Measurements from ENCODE around the gene PTH2R.
"Not testable (repeated sequence)": the region's sequence is repeated elsewhere in the genome, so short reads cannot be mapped to it uniquely, and the experiment has no call there.

The PTH2R gene, protein sequence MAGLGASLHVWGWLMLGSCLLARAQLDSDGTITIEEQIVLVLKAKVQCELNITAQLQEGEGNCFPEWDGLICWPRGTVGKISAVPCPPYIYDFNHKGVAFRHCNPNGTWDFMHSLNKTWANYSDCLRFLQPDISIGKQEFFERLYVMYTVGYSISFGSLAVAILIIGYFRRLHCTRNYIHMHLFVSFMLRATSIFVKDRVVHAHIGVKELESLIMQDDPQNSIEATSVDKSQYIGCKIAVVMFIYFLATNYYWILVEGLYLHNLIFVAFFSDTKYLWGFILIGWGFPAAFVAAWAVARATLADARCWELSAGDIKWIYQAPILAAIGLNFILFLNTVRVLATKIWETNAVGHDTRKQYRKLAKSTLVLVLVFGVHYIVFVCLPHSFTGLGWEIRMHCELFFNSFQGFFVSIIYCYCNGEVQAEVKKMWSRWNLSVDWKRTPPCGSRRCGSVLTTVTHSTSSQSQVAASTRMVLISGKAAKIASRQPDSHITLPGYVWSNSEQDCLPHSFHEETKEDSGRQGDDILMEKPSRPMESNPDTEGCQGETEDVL

GRCh38 chr2:208406474-208407451 is at the start of gene PTH2R:
TSS of gene PTH2R (plus strand) at chr2:208406792. CDS start at chr2:208407044, 252 bp downstream.
- DNase-seq: peak; percentile 55

- no peak for DNase-seq
These were observed 49.6 kb upstream of the PTH2R start for GRCh38 chr2:208356846-208357574.

- DNase-seq: peak; percentile 96
These were observed 47.6 kb upstream of the PTH2R start for GRCh38 chr2:208358758-208359631.

GRCh38 chr2:208359632-208359986 is 47.0 kb upstream of the PTH2R start:
- DNase-seq: peak; percentile 96

DNA sequence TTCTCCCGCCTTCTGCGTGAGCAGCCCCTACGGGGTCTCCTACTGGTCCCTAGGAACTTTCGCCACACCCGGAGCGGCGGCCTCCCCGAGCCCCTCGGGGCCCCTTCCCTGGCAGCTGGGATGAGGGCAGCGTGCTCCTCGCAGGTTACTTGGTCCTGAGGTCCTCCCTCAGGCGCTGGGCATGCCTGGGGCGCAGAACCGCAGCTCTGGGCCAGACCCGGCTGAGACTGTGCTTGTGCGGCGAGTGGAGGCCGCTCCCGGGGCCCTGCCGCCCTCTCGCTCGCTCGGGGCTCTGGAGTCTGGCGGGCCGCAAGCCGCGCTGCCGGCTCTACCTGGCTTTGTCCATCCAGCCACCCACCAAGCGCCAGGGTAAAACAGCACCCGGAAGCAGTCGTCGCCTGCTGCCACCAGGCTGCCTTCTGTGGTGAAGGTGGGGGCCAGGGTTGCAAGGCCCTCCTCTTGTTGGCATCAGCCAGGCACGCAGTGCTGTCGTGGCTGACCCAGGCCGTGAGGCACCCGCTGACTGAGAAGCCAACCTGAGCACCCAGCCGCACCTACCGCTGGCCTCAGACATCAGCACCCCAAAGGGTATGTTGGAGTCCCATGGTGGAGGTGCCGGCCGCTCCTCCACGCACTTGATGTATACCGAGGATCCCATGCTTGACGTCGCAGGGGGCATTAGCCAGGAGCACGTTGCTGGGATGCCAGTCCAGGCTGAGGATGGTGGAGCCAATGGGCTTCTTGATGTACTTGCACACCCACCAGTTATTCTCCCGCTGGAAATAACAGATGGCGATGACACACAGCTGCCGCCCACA is 46.1 kb upstream of the PTH2R start:
- DNase-seq: peak; percentile 58

GRCh38 chr2:208361077-208361441 is 45.5 kb upstream of the PTH2R start:
- DNase-seq: no peak

DNA sequence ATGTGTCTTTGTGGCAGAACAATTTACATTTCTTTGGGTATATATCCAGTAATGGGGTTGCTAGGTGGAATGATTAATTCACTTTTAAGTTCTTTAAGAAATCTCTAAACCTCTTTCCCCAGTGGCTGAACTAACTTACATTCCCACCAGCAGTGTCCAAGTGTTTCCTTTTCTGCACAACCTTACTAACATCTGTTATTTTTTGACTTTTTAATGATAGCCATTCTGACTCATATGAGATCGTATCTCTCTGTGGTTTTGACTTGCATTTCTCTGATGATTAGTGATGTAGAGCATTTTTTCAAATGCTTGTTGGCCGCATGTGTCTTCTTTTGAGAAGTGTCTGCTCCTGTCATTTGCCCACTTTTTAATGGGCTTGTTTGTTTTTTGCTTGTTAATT is 43.1 kb upstream of the PTH2R start:
- no peak for DNase-seq

GRCh38 chr2:208366215-208367127 is 40.1 kb upstream of the PTH2R start:
- no peak for DNase-seq

DNA sequence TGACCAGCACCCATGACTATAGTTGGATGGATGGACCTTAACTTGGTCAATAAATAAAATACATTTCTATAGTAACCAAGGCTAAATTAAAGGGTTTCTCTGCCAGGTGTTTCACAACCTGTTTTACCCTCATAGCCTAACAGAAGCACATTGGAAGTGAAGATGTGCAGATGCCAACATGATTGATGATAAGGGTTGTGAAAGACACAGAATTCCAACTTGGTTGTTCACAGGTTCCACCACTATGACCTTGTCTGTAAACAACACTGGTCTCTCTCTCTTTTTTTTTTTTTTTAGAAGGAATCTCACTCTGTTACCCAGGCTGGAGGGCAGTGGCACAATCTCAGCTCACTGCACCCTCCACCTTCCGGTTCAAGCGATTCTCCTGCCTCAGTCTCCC is 37.5 kb upstream of the PTH2R start:
- DNase-seq: no peak

GRCh38 chr2:208370881-208371633 is 35.5 kb upstream of the PTH2R start:
- DNase-seq: no peak

DNA sequence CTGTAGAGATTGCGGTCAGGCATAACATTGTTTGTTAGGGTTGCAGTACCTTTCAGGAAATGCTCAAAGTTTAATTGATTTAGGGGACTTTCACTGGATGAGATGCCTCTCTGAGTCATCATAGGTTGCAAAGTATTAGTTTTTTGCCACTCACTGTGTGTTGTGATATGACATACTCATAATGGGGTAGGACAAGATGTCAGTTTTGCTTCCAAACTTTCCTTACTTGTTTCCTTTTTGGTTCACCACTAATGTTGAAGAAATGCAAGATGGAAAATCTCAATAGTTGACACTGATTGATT is 35.0 kb upstream of the PTH2R start:
- no peak for DNase-seq

- peak; percentile 61 for DNase-seq
These were observed 33.0 kb upstream of the PTH2R start for GRCh38 chr2:208373460-208374089.

DNA sequence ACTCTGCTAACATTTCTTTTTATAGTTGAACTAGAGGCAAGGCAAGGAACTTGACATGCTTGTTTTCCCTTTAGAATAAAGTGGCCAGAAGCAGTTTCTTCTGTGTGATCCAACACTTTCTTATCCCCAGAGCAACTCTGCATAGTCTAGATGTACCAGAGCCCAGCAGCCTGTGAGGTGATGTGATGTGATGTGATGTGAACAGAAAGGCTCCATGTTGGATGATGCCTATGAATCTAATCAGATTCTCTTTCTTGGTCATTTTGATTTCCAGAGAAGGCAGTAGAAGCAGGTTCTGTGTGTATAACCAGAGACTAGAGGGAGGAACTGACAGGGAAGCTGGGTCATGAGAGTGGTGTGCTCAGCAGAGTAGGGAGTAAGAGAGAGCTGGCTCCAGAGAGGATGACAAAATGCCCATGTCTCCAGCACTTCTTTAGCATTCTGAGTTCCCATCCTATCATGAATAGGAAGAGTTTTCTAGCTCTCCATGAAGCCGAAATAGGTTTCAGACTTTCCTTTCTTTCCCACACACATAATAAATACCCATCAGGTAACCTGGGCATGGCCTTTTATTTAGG is 31.0 kb upstream of the PTH2R start:
- DNase-seq: no peak

- DNase-seq: not testable (repeated sequence)
These were observed 29.2 kb upstream of the PTH2R start for GRCh38 chr2:208377344-208377860.

DNA sequence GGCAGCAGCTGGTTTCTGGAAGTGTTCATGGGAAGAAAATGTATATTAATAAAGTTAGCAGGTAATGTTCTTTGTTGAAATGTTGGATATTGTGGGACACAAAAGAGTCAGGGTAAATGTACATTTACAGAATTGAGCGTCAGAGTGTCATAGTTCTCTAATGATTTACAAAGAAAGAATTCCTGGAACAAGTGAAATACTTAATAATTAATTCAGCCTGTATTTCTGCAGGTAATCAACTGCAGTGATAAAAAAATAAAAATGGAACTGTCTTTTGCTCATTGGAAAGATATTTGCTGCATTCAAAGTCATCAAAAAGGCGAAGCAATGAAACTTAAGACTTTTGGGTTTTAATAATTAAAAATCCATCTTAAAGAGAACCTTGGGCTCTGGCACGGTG is 27.4 kb upstream of the PTH2R start:
- DNase-seq: no peak

- DNase-seq: no peak
These were observed 22.0 kb upstream of the PTH2R start for GRCh38 chr2:208384637-208385036.

DNA sequence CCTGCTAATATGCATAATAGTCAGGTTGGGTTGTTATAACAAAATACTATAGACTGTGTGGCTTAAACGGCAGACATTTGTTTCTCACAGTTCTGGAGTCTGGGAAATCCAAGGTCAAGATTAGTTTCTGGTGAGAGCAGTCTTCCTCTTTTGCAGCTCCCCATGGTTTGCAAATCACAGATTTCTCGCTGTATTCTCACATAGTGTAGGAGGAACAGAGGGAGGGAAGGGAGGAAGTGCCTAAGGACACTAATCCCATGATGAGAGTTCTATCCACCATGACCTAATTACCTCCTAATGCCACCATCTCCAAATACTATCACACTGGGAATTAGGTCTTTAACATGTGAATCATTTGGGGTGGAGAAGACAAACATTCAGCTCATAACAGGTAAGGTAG is 20.1 kb upstream of the PTH2R start:
- DNase-seq: no peak

DNA sequence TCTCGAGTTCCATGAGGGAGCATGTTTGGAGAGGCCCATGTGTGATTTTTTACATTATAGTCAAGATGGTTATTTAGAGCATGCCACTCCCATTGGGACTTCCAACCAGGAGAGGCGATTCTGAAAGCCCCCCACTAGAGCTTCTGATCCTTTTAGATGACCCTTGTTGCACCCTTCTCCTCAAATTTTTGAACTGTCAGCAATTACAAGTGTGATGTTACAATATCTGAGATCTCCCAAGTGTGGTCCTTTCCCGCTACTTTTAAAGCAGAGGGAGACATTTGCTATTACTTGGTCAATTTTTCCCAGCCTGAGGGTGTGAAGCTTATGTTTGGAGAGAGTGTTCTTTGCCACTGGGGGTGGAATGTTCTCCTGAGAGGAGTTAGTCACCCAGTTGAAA is 16.7 kb upstream of the PTH2R start:
- no peak for DNase-seq
